Measurements from ENCODE around the gene FAM24B.
"Not testable (repeated sequence)": the region's sequence is repeated elsewhere in the genome, so short reads cannot be mapped to it uniquely, and the experiment has no call there.

The FAM24B gene

GRCh38 chr10:122879339-122880273, at the start of gene FAM24B:
FAM24B (minus strand) TSS chr10:122879581; CDS start chr10:122850515, 29,066 bp downstream.
- DNase-seq: peak; percentile 99

- DNase-seq: no peak
Observed at GRCh38 chr10:122915700-122916099, 36.3 kb upstream of the FAM24B start.

- no peak for DNase-seq
Observed at GRCh38 chr10:122911889-122912484, 32.6 kb upstream of the FAM24B start.

- DNase-seq: no peak
Observed at GRCh38 chr10:122910310-122910709, 30.9 kb upstream of the FAM24B start, which contains the start of gene FAM24A. FAM24A (plus strand) TSS chr10:122910610; CDS start chr10:122911635, 1,025 bp downstream.

- DNase-seq: not testable (repeated sequence)
Observed at GRCh38 chr10:122903861-122904260, 24.5 kb upstream of the FAM24B start.

- DNase-seq: no peak
Observed at GRCh38 chr10:122894261-122894944, 15.0 kb upstream of the FAM24B start.

- no peak for DNase-seq
Observed at GRCh38 chr10:122884166-122884565, 4.8 kb upstream of the FAM24B start.

- no peak for DNase-seq
Observed at GRCh38 chr10:122882766-122883165, 3.4 kb upstream of the FAM24B start.

- DNase-seq: peak; percentile 66
Observed at GRCh38 chr10:122878799-122879338, 512 bp downstream of the FAM24B start.

GRCh38 chr10:122877264-122877663, 2.1 kb downstream of the FAM24B start:
- DNase-seq: no peak

GRCh38 chr10:122876467-122876855, 2.9 kb downstream of the FAM24B start:
- DNase-seq: no peak

- no peak for DNase-seq
Observed at GRCh38 chr10:122875843-122876466, 3.4 kb downstream of the FAM24B start.

GRCh38 chr10:122871947-122872346, 7.4 kb downstream of the FAM24B start:
- DNase-seq: not testable (repeated sequence)

- DNase-seq: not testable (repeated sequence)
Observed at GRCh38 chr10:122868768-122869167, 10.6 kb downstream of the FAM24B start.

GRCh38 chr10:122866757-122867482, 12.5 kb downstream of the FAM24B start:
- DNase-seq: not testable (repeated sequence)

GRCh38 chr10:122864901-122865300, 14.5 kb downstream of the FAM24B start:
- DNase-seq: peak; percentile 17

- DNase-seq: no peak
Observed at GRCh38 chr10:122864194-122864592, 15.2 kb downstream of the FAM24B start.

GRCh38 chr10:122863216-122864193, 15.9 kb downstream of the FAM24B start:
- no peak for DNase-seq

GRCh38 chr10:122861711-122862161, 17.6 kb downstream of the FAM24B start:
- no peak for DNase-seq

- DNase-seq: no peak
Observed at GRCh38 chr10:122859527-122859926, 19.9 kb downstream of the FAM24B start.

Measured in NCI-H510A treated with DMSO at 0.1 percent for 48 hours (cell line).